Esophagus squamous epithelium (tissue), 4 donors: ENCODE data around the gene HMCN2.

ENCODE experiments used
- POLR2A ChIP-seq, 4 donors: fragments of 450-650 bp; IDR thresholded peaks; one replicate each; pipeline ENCODE4 v1.6.1; 2017; ENCODE audit warnings: antibody characterized with exemption in 4 of 4, mild to moderate bottlenecking in 4 of 4, moderate library complexity in 3 of 4
- TF ChIP-seq, protein P1 (sequence below), 6 experiments: fragments of 450-650 bp in 4 of 6; fragments of 200-600 bp in 2 of 6; sonication (generic) in 2 of 6; IDR thresholded peaks; one replicate each; pipeline ENCODE4 v1.5.1; 2016 to 2019; ENCODE audit warnings: antibody characterized with exemption in 6 of 6, mild to moderate bottlenecking in 4 of 6, moderate library complexity in 4 of 6

DNA sequence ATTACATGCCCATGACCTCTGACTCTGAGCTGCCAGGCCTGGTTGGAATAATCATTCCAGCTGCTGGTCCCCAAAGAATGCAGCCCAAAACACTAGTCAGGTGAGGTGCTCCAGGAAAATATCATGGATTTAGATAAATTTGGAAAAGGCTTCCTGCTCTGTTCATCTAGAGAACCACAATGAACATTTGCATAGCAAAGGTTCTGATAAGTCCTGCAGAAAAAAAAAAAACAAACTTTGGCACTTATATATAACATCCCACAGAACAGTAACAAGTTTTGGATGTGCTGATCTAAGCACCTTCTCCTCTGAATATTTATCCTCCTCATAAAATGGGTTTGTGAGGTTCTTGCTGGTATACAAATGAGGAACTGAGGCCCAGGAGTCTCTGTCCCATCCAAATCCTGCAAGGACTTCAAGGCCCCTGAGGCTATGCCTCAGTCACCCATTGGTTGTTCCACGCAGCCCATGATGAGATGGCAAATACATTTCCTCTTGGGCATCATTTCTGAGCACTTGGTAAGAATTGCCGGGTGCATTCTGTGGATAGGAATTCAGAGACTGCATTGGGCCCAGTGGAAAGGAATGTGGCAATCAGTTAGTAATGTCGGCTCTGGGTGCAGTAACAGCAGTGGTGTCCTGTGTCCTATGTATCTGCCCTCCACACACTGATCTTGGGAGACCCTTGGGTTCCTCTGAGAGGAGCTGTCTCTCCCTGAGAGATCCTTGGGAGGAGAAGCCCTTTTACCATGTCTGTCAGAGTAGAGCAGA lies 105.8 kb downstream of the HMCN2 start:
- no peak for TF ChIP-seq POLR2A (IDR thresholded peaks at IDR 0.05)
- TF ChIP-seq, protein P1, sequence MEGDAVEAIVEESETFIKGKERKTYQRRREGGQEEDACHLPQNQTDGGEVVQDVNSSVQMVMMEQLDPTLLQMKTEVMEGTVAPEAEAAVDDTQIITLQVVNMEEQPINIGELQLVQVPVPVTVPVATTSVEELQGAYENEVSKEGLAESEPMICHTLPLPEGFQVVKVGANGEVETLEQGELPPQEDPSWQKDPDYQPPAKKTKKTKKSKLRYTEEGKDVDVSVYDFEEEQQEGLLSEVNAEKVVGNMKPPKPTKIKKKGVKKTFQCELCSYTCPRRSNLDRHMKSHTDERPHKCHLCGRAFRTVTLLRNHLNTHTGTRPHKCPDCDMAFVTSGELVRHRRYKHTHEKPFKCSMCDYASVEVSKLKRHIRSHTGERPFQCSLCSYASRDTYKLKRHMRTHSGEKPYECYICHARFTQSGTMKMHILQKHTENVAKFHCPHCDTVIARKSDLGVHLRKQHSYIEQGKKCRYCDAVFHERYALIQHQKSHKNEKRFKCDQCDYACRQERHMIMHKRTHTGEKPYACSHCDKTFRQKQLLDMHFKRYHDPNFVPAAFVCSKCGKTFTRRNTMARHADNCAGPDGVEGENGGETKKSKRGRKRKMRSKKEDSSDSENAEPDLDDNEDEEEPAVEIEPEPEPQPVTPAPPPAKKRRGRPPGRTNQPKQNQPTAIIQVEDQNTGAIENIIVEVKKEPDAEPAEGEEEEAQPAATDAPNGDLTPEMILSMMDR (IDR thresholded peaks at IDR 0.05) = no peak
